HCT116 (cell line): ENCODE measurements around the gene LYST. TPM values are rescaled to one million over a fixed set of nuclear protein-coding genes. Genes with fewer than 3 reads are reported as not detected.

Source experiments
- ATAC-seq: fragments of 200-7000 bp; cut with Tn5 transposase; 2 replicates; pipeline ENCODE4 v1.9.1; 2020; ENCODE audit warnings: mild to moderate bottlenecking, moderate library complexity
- BruUV-seq: library from RNA; stranded (reverse); fragments of 400-500 nt; replicated peaks from 2 replicates; lab custom pipeline; 2021; lab: Mats Ljungman, UMichigan
- CTCF ChIA-PET: fragments of 300-600 bp; sonication (Branson Sonifier 250); formaldehyde crosslinking; loops from one replicate; lab custom pipeline; 2021; ENCODE audit warnings: antibody characterized with exemption; lab: Charles Lee
- POLR2A ChIA-PET: fragments of 300-600, 350-600 bp; sonication (Branson Sonifier 250); formaldehyde crosslinking; loops from one replicate; lab custom pipeline; 2021; ENCODE audit warnings: antibody characterized with exemption; lab: Charles Lee
- RAD21 ChIA-PET, 2 experiments: fragments of 300-600 bp; sonication (Branson Sonifier 250); formaldehyde crosslinking; loops; one replicate each; lab custom pipeline; 2023; ENCODE audit warnings: low total read pairs in 2 of 2; ENCODE audit not compliant: uncharacterized antibody in 2 of 2, unreplicated experiment in 2 of 2, low non-redundant PET in 1 of 2; lab: Charles Lee
- DNase-seq: peaks from one replicate; pipeline ENCODE4 v3.0.0-alpha.2; 2010; ENCODE audit warnings: low read depth, low spot score
- H2AFZ ChIP-seq: fragments of 200-600 bp; shearing (Covaris generic), sonication (generic); 2 replicates; pipeline ENCODE4 v1.6.1; 2017; ENCODE audit warnings: low read depth, mixed run types, mixed read lengths, antibody characterized with exemption, low read length; ENCODE audit not compliant: poor library complexity, severe bottlenecking
- H3K27ac ChIP-seq: 2 replicates; pipeline ENCODE4 v1.5.1; 2012; ENCODE audit warnings: low read depth, low read length
- H3K27me3 ChIP-seq: fragments of 200-600 bp; sonication (generic); 2 replicates; pipeline ENCODE4 v1.6.1; 2016; ENCODE audit warnings: mixed run types, low read length, mixed read lengths; ENCODE audit not compliant: insufficient read depth
- H3K36me3 ChIP-seq, 2 experiments: fragments of 200-500 bp in 1 of 2; fragments of 200-600 bp in 1 of 2; sonication (Bioruptor generic) in 1 of 2; sonication (generic) in 1 of 2; 2 replicates each; pipeline versions ENCODE4 v1.5.1 to v1.6.1; 2014 to 2016; ENCODE audit warnings: low read length in 2 of 2, inconsistent platforms in 1 of 2, mixed read lengths in 1 of 2, mixed run types in 1 of 2; ENCODE audit not compliant: insufficient read depth in 2 of 2, control insufficient read depth in 1 of 2
- H3K4me1 ChIP-seq, 2 experiments: fragments of 200-600 bp in 1 of 2; sonication (generic) in 1 of 2; 2 replicates each; pipeline versions ENCODE4 v1.5.1 to v1.6.1; 2012 to 2017; ENCODE audit warnings: low read length in 2 of 2, inconsistent platforms in 1 of 2, mild to moderate bottlenecking in 1 of 2, mixed read lengths in 1 of 2, mixed run types in 1 of 2, moderate library complexity in 1 of 2; ENCODE audit not compliant: insufficient read depth in 2 of 2, control insufficient read depth in 1 of 2
- H3K4me2 ChIP-seq: fragments of 200-600 bp; sonication (generic); 2 replicates; pipeline ENCODE4 v1.6.1; 2017; ENCODE audit warnings: mixed run types, low read length, mixed read lengths
- H3K4me3 ChIP-seq, 2 experiments: fragments of 200-600 bp in 1 of 2; sonication (generic) in 1 of 2; replicated peaks in 1 of 2; 2 replicates each; pipeline ENCODE4 v1.5.1; 2011 to 2016; ENCODE audit warnings: low read length in 2 of 2, control low read depth in 1 of 2, low read depth in 1 of 2, mild to moderate bottlenecking in 1 of 2, mixed read lengths in 1 of 2, mixed run types in 1 of 2
- H3K79me2 ChIP-seq: fragments of 200-600 bp; sonication (generic); 2 replicates; pipeline ENCODE4 v1.6.1; 2017; ENCODE audit warnings: mild to moderate bottlenecking, mixed run types, low read length, moderate library complexity, mixed read lengths; ENCODE audit not compliant: insufficient read depth
- H3K9ac ChIP-seq: fragments of 200-600 bp; sonication (generic); 2 replicates; pipeline ENCODE4 v1.6.1; 2016; ENCODE audit warnings: low read length, mixed read lengths
- H3K9me2 ChIP-seq: fragments of 200-600 bp; sonication (generic), shearing (Covaris generic); 2 replicates; pipeline ENCODE4 v1.6.1; 2017; ENCODE audit warnings: mixed run types, mild to moderate bottlenecking, moderate library complexity; ENCODE audit not compliant: insufficient read depth
- H3K9me3 ChIP-seq, 2 experiments: fragments of 200-500 bp in 1 of 2; fragments of 200-600 bp in 1 of 2; sonication (Bioruptor generic) in 1 of 2; sonication (generic) in 1 of 2; 2 replicates each; pipeline ENCODE4 v1.6.1; 2014 to 2017; ENCODE audit warnings: low read length in 2 of 2, mixed read lengths in 2 of 2, inconsistent platforms in 1 of 2, low read depth in 1 of 2, mild to moderate bottlenecking in 1 of 2, mixed run types in 1 of 2, moderate library complexity in 1 of 2; ENCODE audit not compliant: control insufficient read depth in 1 of 2, insufficient read depth in 1 of 2
- H4K20me1 ChIP-seq: fragments of 200-600 bp; sonication (generic), shearing (Covaris generic); 2 replicates; pipeline ENCODE4 v1.6.1; 2017; ENCODE audit warnings: mixed run types, mild to moderate bottlenecking, moderate library complexity; ENCODE audit not compliant: insufficient read depth
- CBX3 ChIP-seq: IDR thresholded peaks from 2 replicates; pipeline ENCODE4 v1.6.1; 2012; ENCODE audit warnings: low read depth
- CEBPB ChIP-seq: IDR thresholded peaks from 2 replicates; pipeline ENCODE4 v1.6.1; 2012; ENCODE audit warnings: low read depth
- SIN3A ChIP-seq: IDR thresholded peaks from 2 replicates; pipeline ENCODE4 v1.6.1; 2012; ENCODE audit warnings: low read depth
- SP1 ChIP-seq: IDR thresholded peaks from 2 replicates; pipeline ENCODE4 v1.6.1; 2012; ENCODE audit warnings: low read depth
- ZBTB33 ChIP-seq: IDR thresholded peaks from 2 replicates; pipeline ENCODE4 v1.6.1; 2011; ENCODE audit warnings: mild to moderate bottlenecking, low read length, moderate library complexity; ENCODE audit not compliant: insufficient replicate concordance; ENCODE audit errors: extremely low read depth
- ZFX ChIP-seq: fragments of 450-650 bp; IDR thresholded peaks from 2 replicates; pipeline ENCODE4 v1.6.1; 2017
- ZNF274 ChIP-seq: fragments of 200-500 bp; sonication (Bioruptor generic); IDR thresholded peaks from 2 replicates; pipeline ENCODE4 v1.6.1; 2014; ENCODE audit warnings: mild to moderate bottlenecking, low read depth, low read length, inconsistent platforms
- intact Hi-C: fragments of 100-400 bp; cut with micrococcal nuclease; formaldehyde crosslinking; loops from 2 replicates; pipeline ENCODE4 v1.10.0; 2022
- total RNA-seq: library from RNA; stranded (reverse); gene quantifications from one replicate; pipeline ENCODE4 v1.2.1, GENCODE V29; 2021; ENCODE audit not compliant: unreplicated experiment
- TF ChIP-seq, protein P1 (sequence below): IDR thresholded peaks from 2 replicates; pipeline ENCODE4 v1.6.1; 2012

The LYST gene
- total RNA-seq, 1 experiment from 2014 or later: 6.6 TPM

- Histone ChIP-seq H3K9me3 (no peaks in the 10 kb centered on the region), H3K79me2 (no peaks in the 10 kb centered on the region), H3K4me1 (no peaks in the 10 kb centered on the region), H3K9me2 (no peaks in the 10 kb centered on the region), H3K4me3 (no peak overlapping the region), H3K4me2 (no peak overlapping the region), H3K36me3 (no peaks in the 10 kb centered on the region), H3K27me3 (no peaks in the 10 kb centered on the region), H4K20me1 (no peaks in the 10 kb centered on the region), H2AFZ (no peak overlapping the region), H3K27ac (no peak overlapping the region), H3K9ac (no peak overlapping the region)
- DNase-seq (no peak), ATAC-seq (no peak)
- BruUV-seq: no TSS peak
- RAD21 ChIA-PET: no interaction called here
- CTCF ChIA-PET: no interaction called here
- POLR2A ChIA-PET: no interaction called here
- intact Hi-C loops: no loop called here
- no peak for TF ChIP-seq ZFX
- TF ChIP-seq CBX3: no peak
- TF ChIP-seq ZNF274: no peak
- TF ChIP-seq ZBTB33: no peak
- TF ChIP-seq SIN3A: no peak
- TF ChIP-seq CEBPB: no peak
- TF ChIP-seq SP1: no peak
- TF ChIP-seq, protein P1, sequence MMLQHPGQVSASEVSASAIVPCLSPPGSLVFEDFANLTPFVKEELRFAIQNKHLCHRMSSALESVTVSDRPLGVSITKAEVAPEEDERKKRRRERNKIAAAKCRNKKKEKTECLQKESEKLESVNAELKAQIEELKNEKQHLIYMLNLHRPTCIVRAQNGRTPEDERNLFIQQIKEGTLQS: no peak
These were observed 146.2 kb downstream of the LYST start for GRCh38 chr1:235720544-235720943.
